HG03432 (cell line): ENCODE measurements around the gene AGAP1.

Experiments
- ATAC-seq: cut with Tn5 transposase; IDR thresholded peaks from one replicate; pipeline ENCODE4 v1.9.1; 2021; ENCODE audit warnings: mild to moderate bottlenecking, moderate library complexity; ENCODE audit not compliant: unreplicated experiment

AGAP1 gene

DNA sequence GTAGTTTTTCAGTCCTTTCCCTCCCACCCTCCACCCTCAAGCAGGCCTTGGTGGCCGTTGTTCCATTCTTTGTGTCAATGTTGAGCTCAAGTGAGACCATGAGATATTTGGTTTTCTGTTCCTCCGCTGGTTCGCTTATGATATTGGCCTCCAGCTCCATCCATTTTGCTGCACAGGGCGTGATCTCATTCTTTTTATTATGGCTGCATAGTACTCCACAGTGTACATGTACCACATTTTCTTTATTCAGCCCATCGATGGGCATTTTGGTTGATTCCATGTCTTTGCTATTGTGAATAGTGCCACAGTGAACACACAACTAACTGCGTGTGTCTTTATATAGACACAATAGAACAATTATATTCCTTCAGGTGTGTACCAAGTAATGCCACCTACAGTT, 14.1 kb downstream of the AGAP1 start:
- ATAC-seq = no peak

DNA sequence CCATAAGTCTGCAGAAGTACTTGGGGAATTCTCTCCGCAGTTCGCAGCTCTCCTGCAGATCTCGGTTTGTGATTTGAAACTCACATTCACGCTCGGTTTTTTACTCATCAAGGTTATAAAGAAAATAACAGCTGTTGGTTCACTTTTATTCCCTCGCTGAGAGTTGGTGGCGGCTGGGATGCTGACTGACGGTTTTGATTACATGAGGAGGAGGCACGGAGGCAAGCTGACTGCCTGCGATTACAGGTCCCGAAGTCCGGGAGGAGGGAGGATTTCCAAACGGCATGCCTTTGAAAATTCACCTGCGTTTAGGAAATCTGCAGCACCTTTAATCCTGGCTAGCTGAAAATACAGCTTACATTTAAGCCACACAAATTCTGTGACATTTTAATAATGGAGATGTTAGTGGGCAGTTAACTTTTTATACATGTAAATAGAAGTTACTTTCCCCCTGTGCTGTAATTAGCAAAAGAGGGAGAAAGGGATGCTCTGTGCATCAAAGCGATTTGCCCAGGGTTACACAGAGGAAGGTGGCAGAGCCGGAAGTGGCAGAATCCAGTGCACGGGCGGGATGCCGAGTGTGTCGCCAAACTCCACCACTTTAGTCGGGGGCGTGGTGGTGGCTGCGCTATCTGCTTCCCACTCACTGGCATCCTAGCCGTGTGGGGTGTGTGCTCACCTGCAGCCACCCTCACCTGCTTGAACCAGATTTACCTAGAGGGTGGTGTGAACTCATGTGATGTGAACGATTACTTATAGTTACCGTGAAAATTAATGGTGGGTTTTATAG, 14.7 kb downstream of the AGAP1 start:
- ATAC-seq = no peak

DNA sequence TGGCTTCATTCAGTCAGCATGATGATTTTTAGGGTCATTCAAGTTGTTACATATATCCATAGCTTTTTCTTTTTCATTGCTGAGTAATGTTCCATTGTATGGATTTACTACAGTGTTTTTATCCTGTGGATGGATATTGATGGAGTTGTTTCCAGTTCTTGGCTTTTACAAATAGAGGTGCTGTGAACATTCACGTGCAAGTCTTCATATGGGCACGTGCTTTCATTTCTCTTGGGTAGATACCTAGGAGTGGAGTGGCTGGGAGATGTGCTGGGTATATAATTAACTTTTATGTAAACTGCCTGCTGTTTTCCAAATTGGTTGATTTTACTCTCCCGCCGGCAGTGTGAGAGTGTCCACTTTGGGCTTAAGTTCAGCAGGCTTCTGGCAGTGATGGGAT, 16.5 kb downstream of the AGAP1 start:
- no peak for ATAC-seq

DNA sequence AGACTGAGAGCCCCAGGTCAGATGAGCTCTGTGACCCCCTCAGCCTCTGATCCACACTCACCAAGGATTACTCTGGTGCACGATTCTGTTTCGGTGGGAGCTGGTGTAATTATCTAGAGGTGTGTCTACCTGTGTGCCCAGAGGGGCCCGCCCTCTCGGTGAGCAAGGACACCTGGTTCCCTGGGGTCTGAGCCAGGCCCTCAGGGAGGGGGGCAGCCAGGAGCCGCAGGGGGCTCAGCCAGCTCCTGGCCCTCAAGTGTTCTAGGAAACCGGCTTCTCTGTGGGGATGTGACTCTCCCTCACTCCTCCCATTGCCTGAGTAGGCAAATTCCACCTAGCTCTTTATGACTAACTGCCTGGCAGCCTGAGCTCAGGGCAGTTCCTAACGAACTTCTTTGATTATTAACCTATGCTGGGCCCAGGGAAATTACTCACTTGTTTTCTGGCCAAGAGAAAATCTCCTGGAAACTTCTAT, 17.4 kb downstream of the AGAP1 start:
- no peak for ATAC-seq

DNA sequence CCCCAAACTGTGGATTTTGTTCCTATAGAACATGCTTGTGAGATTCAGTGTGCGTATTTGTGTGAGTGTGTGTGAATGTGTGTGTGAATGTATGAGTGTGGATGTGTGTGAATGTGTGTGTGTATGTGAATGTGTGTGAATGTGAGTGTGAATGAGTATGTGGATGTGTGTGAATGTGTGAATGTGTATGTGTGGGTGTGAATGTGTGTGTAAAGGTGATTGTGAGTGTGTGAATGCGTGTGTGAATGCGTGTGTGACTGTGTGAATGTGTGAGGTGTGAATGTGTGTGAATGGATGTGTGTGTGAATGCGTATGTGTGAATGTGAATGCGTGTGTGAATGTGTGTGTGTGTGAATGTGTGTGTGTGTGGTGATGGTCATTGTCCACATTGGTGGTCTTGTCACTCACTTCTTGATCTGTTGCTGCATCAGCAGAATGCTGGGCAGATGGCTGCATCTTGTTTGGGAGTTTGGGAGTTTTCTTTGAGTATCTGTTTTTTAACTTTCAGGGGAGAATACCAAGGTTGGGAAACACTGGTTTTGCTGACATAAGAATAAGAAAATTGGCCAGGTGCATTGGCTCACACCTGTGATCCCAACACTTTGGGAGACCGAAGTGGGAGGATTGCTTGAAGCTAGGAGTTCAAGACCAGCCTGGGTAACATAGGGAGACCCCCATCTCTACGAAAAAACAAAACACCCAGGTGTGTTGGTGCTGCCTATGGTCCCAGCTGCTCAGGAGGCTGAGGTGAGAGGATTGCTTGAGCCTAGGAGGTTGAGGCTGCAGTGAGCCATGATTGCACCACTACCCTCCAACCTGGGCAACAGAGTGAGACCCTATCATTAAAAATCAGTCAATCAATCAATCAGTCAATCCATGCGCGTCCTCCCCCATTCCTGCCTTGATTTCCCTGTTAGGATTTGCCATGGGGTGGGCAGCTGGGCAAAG, 18.2 kb downstream of the AGAP1 start:
- ATAC-seq = no peak

DNA sequence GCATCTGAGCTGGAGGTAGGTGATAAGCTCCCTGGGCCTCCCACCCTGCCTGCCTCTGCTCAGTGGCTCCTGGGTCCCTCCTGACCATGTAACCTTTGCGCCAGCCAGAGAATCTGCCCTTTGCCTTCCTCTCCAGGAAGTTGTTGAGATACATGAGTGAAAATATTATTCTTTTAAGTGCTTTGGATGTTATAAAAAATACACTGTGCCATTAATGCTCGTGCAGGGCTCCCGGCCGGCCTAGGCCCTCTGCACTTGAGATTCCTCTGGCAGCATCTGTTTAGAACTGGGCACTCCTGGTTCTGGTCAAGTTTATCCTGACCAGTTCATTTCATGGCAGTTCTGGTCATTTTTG, 18.8 kb downstream of the AGAP1 start:
- ATAC-seq = no peak

DNA sequence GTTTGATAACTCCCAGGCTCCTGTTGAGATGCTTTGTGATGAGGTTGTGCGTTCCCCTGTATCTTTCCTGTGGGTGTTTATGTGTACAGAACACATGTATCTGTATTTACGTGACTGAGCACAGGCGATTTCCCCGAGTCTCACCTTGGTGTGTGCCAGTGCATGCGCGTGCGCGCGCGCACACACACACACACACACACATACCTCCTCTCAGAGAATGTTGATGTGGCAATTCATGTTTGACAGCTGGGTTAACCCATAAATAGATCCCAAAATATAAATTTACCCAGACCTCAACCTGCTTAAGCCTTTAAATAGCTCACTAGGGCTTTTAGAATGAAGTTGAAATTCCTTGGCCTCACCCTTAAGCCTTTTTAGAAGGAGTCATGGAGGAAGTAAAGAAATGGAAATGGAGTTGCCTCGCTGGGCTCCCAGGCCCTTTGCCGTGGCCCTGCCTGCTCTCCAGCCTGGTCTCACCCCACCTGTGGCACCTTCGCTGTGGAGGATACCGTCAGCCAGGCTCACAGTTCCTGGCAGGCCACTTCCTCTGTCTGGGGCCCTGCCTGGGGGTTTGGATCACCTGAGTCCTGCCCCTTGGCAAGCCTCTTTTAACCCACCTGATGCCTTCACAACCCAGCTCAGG, 20.3 kb downstream of the AGAP1 start:
- ATAC-seq = no peak

DNA sequence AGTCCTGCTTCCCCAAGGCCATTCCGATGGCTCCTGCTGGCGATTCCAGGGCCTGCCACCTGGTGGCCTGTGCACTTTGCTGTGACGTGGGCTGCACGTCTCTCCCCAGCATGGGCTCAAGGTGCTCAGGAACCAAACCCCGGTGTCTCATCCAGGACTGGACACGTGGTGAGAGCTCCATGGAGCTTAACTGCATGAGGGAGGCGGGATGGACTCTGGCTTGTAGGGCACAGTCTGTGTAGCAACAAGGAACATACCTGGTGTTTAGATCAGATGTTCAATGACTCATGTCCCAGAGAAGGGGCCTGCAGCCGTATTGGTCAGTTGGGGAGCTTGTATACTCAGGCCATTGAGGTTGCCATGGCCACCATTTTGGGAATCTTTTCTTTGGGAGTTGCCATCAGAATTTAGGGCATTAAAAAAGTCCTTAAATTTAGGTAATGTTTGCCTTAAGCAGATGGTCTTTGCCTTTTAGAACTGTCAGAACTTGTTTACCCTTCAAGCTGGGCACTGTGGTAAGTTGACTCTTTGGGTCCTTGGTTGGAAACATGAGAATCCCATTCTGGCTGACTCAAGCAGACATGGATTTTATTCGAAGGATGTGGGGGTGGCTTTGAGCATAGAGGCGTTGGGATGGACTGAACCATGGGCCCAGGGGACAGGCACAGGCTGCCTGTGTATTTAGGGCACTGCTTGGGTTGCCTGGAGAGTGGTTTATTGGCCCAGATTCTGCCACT, 21.0 kb downstream of the AGAP1 start:
- no peak for ATAC-seq

DNA sequence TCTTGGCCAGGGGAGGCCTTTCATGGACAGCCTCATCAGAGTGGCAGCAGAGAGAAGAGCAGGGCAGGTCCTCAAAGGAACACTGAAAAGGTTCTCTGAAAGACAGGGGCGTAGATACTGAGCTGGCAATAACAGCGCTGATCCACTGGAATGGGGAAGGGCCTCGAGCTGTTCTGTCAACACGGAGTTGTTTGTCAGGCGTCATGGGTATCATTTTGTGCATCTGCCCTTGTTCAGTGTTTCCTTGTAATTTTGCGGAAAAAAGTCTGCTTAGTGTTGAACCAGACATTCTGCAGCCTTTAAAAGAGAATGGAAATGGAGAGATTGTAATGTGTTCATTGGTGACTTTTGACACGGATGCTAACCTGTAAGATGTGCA, 21.5 kb downstream of the AGAP1 start:
- ATAC-seq = no peak

DNA sequence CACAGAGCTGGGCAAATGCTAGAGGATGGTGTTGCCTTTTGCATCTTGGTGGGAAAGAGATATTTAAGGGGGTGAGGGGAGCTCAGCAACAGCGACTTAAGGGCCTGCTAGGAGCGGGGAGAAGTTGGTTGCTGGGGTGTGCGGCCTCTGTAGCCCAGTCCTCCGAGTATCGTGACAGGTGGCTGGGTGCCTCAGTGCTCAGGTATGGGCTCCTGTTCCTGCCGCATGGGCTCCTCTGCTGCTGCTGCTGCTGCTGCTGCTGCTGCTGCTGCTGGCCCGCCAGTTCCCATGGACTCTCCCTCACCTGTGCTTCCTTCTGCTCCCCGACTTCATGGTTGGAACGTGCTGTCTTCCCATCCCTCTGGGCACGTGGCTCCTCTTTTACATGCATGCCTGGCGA, 22.0 kb downstream of the AGAP1 start:
- ATAC-seq = no peak

DNA sequence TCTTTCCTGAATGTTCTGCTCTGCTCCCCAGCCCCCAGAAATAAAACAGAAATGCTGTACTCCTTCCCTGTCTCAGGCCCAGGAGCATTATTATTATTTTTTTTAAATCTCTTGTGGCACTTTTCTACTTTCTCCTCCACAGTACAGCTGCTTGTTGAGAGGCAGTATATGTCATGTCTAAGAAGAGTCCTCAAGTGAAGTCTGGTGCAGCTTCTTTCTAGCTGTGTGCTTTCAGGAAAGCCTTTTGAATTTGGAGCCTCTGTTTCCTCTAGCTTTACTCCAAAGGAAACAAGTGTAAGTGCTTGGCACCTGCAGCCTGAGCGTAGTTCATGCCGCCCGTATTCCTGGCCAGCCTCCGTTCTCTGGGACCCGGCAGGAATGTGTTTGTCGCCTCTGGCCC, 22.4 kb downstream of the AGAP1 start:
- no peak for ATAC-seq

DNA sequence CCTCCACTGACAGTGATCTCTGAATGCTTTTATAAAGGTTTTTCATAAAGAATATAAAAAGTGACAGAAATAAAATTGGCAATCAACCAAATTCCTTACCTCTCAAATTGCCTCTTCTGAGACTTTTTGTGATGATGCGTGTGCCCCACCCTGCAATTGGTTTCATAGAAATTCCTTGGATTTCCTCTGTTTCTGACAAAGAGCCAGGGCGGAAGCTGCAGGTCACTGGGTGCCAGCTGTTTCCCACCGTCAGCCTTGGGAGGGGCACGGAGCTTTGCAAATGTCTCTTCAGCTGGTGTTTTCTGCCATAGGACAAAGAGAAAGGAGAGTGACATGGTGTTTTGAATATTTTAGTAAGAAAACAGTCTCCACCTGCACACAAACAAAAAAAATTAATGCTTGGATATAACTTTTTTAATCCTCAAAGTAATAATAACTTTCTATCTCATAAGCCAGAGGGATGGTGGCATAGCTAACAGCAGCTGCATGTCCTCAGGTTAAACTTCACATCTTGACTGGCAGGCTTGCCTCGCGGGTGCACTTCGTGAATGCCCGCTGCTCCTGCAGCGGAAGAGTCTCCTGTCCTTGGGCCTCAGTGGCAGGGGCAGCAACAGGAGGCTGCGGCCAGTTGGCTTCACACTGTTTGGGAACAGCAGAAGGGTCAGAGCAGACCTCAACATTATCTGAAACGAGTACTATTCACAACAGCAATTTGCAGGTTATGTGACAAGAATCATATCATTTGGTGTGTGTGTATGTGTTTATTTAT, 24.7 kb downstream of the AGAP1 start:
- ATAC-seq = no peak

DNA sequence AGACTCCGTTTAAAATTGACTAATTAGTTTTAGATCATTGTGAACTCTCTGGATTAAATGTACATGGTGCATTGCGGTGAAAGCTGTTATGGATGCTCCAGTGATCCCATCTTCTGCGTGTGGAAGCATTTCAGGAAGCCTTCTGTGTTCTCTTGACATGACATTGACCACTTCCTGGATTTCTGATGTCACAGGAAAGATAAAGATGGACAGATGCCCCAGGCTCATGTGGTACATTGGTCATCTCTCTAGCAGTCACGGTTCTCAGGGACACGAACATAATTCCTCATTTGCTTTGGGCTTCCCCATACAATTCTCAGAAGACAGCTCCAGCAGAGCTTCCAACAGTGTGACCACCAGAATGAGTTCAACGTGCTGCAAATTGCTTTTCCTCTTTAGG, 26.9 kb downstream of the AGAP1 start:
- ATAC-seq = no peak

DNA sequence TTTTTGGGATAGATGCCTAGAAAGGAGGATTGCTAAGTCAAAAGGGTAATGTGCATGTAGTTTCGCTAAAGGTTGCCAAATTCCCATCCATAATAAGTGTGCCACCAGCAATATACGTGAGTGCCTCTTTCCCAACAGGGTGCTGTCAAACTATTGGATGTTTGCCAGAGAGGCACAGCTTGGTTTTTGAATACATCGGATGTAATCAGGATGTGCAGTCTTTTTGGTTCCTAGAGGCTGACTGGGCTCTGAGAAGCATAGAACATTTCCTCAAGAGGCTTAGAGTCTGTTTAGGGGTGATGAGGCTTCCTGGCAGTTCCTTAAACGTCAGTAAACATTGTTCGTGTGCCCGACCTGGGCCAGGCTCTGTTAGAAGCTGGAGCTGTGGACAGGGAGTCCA, 28.0 kb downstream of the AGAP1 start:
- no peak for ATAC-seq

DNA sequence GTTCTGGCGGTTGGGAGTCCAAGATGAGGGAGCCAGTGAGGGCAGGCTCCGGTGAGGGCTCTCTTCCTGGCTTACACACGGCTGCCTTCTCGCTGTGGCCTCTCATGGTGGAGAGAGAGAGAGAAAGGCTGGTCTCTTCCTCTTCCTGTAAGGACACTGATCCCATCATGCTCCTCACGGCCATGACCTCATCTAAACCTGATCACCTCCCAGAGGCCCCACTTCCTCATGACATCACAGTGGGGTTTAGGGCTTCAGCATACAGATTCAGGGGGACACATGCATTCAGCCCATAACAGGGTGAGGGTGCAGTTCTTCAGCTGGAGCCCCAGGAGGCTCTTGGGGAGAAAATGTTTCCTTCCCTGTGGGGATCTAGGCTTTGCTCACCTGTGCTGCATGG, 29.2 kb downstream of the AGAP1 start:
- ATAC-seq = no peak

DNA sequence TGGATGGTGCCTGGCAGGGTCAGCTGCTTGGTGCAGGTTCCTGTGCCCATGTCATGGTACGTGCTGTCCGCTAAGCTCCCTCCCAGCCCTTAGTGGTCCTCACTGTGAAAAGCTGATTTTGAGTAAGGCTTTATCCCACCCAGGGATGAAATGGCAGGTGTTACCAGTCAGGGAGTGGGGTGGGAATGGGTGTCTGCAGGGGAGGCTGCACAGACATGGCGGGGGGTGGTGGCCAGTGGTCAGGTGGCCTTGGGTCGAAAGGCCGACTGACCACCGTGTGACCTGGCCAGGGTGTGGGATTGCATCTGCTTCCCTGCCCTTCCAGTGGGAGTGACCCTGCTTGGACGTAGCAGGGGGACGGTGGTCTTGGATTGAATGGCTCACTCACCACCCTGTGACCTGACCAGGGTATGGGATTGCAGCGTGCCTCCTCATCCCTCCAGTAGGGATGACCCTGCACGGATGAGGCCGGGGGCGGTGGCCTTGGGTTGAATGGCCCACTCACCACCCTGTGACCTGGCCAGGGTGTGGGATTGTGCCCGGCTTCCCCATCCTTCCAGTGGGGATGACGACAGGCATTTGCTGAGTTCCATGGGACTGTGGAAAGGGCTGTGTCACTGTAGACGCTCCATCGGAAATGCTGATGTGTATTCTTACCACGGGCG, 29.8 kb downstream of the AGAP1 start:
- no peak for ATAC-seq

DNA sequence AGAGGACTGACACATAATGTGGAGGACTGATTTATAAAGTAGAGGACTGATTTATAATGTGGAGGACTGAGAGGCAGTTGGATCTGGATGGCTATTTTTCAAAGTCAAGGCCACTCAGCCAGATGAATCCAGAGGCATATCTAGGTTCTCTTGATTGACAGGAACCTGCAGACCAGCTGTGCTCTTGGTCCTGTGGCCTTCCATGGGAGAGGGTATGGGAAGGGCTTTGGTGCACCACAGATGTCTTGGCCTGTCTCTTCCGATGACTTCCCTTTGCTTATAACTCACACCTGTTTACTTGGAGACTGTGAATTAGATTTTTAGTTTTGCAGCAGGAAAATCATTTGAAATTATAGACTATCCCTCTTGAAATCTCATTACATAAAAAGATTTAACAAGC, 32.3 kb downstream of the AGAP1 start:
- no peak for ATAC-seq

DNA sequence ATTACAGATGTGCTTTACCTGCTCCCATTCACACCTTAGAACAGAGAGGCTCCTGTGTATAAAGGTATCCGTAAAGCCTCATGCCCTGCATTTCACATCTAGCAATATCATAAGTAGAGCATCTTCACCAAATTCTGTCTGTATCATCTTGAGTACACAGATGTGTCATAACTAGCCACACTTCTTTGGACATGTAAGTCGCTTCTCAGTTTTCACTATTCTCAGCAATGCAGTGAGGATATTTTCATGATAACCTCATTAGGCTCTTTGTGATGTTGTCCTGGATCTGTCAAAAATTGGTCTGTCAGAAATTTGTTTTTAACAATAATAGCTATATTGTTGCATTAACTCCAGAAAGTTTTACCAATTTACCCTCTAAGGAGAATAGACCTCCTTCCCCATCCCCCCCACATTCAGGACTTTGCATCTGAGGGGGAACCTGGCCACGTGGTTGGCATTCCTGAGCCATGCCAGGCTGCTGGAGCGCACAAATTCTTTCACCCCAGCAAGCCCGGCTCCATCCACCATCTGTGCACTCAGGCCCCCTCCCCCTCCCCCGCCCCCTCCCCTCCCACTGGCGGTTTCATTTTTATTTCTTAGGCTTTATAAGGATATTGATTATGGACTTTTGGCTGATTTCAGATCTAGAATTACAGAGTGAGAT, 34.1 kb downstream of the AGAP1 start:
- ATAC-seq = no peak

DNA sequence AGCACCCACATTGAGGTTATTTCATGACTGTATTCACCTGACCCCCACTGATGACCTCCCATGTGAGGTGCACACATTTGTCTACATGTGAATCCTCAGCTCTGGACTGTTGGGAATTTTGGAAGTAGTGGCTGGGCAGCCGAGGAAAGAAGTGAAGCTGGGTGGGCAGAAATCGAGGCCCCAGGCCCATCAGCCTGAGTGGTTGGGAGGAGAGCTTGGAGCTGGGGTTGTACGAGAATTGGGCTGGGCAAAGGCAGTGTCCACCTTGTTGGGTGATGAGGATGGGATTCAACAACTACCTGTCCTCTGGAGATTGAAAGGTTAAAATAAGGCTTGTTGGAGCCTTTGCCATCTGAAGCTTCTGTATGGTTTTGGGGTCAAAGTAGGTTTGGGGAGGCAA, 35.8 kb downstream of the AGAP1 start:
- ATAC-seq = no peak
